ENCODE measurements around the gene METTL17. TPM values are rescaled to one million over a fixed set of nuclear protein-coding genes. Genes with fewer than 3 reads are reported as not detected.
A peak's percentile ranks its signal among the peaks of the same experiment; 100 is the strongest.

METTL17 gene
- total RNA-seq, 4 donors from 2014 or later = 73.0 to 152 (median 91.6) TPM

DNA sequence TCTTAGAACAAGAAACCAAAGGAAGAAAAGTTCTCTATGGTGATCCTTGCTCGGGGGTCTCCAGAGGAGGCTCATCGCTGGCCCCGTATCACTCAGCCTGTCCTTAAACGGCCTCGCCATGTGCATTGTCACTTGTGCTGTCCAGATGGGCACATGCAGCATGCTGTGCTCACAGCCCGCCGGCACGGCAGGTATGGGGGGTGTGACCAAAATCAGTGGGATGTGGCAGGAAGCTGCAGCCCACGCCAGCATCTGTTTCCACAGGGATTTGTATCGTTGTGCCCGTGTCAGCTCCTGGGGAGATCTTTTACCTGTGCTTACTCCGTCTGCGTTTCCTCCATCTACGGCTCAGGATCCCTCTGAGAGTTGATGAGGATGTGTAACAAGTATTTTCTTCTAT is 6.7 kb downstream of the METTL17 start:
- intact Hi-C loops (cut with DNase I; ENCODE audit: low total_unique reads) = no loop called here
- no peak for DNase-seq (ENCODE audit: low spot score in 2 of 2)

DNA sequence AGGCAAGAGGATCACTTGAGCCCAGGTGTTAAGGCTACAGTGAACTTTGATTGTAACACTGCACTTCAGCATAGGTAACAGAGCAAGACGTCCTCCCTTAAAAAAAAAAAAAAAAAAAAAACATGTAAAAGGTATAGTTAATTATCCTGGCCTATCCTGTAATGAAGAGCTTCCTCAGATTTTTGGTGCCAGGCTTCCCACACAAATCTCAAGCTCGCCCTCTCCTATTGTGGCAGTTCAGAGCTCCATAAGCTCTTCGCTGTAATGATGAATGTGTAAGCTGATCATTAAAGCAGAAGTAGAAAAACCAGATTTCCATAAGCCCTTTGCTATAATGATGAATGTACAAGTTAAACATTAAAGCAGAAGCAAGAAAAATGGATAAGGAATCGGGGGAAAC is 7.3 kb downstream of the METTL17 start:
- no peak overlapping the region for H3K4me3 ChIP-seq (ENCODE audit: low read depth, poor library complexity, severe bottlenecking)
- no peak for TF ChIP-seq POLR2A (IDR thresholded peaks at IDR 0.05)
- TF ChIP-seq, protein P1, sequence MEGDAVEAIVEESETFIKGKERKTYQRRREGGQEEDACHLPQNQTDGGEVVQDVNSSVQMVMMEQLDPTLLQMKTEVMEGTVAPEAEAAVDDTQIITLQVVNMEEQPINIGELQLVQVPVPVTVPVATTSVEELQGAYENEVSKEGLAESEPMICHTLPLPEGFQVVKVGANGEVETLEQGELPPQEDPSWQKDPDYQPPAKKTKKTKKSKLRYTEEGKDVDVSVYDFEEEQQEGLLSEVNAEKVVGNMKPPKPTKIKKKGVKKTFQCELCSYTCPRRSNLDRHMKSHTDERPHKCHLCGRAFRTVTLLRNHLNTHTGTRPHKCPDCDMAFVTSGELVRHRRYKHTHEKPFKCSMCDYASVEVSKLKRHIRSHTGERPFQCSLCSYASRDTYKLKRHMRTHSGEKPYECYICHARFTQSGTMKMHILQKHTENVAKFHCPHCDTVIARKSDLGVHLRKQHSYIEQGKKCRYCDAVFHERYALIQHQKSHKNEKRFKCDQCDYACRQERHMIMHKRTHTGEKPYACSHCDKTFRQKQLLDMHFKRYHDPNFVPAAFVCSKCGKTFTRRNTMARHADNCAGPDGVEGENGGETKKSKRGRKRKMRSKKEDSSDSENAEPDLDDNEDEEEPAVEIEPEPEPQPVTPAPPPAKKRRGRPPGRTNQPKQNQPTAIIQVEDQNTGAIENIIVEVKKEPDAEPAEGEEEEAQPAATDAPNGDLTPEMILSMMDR (IDR thresholded peaks at IDR 0.05) = no peak
- 63 to 65% methylated on average over 4 of the region's 4 CpGs for WGBS, 2 donors
- intact Hi-C loops (cut with DNase I; ENCODE audit: low total_unique reads) = no loop called here
- DNase-seq (ENCODE audit: low spot score in 2 of 2) = no peak

More for the DNA sequence above, 6.7 kb downstream of the METTL17 start:
- H3K4me3 ChIP-seq (ENCODE audit: low read depth, poor library complexity, severe bottlenecking) = no peak overlapping the region
- 88 to 89% methylated on average over 14 of the region's 14 CpGs for WGBS, 2 donors
- TF ChIP-seq, protein P1 (IDR thresholded peaks at IDR 0.05) = no peak
- TF ChIP-seq POLR2A (IDR thresholded peaks at IDR 0.05) = no peak

DNA sequence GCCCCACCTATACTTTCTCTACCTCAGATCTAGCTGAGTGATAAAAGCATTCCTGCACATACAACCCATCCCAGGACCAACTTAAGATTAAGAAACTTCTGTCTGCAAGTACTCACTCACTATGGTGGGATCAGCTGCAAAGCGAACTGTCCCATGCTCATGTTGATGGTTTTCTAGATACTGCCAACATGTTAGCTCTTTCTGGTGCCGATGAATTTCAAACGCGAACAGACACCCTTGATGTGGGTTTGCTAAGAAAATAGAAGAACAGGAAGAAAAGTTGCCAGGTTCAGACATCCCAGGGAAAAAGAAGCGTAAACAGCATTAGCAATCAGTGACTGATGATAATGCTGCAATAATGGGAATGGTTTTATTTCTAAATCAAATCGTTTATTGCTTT is 7.8 kb downstream of the METTL17 start:
- H3K4me3 ChIP-seq (ENCODE audit: low read depth, poor library complexity, severe bottlenecking) = no peak overlapping the region
- DNase-seq (ENCODE audit: low spot score in 2 of 2) = no peak
- TF ChIP-seq, protein P1 (IDR thresholded peaks at IDR 0.05) = no peak
- no peak for TF ChIP-seq POLR2A (IDR thresholded peaks at IDR 0.05)
- 64 to 73% methylated on average over 6 of the region's 6 CpGs for WGBS, 2 donors
- intact Hi-C loops (cut with DNase I; ENCODE audit: low total_unique reads) = no loop called here

DNA sequence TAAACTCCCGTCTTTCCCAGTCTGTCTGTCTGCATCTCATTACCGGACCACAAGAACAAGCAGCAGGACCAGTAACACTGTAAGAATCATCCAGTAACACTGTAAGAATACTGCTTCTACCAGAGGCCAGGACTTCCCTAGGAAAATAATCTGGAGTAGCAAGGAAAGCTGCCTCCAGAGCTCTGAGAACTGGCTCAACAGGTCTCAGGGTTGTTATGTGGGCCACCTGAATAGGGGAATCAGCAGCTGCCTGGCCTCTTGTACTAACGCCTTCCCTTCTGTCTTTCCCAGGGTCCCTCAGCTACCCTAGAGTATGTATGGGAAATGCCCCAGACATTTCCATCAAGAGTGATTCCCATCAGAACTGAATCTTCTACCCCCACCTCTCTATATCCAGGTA is 8.4 kb downstream of the METTL17 start:
- WGBS, 2 donors = 32 to 40% methylated on average over 3 of the region's 3 CpGs
- H3K4me3 ChIP-seq (ENCODE audit: low read depth, poor library complexity, severe bottlenecking) = no peak overlapping the region
- DNase-seq (ENCODE audit: low spot score in 2 of 2) = no peak
- intact Hi-C loops (cut with DNase I; ENCODE audit: low total_unique reads) = no loop called here
- TF ChIP-seq, protein P1 (IDR thresholded peaks at IDR 0.05) = no peak
- no peak for TF ChIP-seq POLR2A (IDR thresholded peaks at IDR 0.05)

DNA sequence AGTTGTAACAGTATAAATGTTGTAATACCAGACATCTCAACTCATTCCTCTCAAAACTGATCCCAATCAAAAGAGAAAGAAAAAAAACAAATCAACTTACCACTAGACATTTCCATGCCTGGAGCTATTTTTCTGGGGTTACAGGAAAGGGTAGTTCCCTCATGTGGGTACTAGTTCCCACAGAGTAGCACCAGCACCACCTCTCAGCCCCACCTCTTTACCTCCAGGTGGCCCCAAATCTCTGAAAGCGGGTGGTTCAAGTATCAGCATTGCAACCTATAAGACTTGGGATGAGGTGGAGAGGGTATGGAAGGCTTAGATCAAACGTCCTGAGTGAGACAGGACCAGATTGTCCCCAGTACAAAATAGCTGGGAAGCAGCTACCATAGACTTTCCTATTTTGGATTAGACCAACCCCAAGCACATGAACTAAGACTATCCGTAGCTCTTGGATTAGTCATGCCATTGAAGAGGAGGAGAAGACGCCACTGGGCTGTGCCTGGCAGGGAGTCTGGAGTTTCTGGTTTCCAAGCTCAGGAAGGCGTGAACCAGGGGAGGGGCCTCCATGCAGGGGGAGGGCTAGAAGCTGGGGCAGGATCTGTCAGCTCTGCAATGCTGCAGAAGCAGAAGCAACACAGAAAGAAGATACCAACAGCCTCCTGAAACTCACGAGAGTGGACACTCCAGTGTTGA is 9.0 kb downstream of the METTL17 start, which contains the start of gene SLC39A2:
Gene SLC39A2 (plus strand): TSS at position 620 of the 693 bp plus-strand sequence. CDS start 154 bp downstream, outside the sequence.
- peak; percentile 86 to 91 for DNase-seq (ENCODE audit: low spot score in 2 of 2)
- no peak within 1 kb of the TSS for H3K4me3 ChIP-seq (ENCODE audit: low read depth, poor library complexity, severe bottlenecking)
- TF ChIP-seq, protein P1 (IDR thresholded peaks at IDR 0.05) = no peak
- TF ChIP-seq POLR2A (IDR thresholded peaks at IDR 0.05) = no peak
- intact Hi-C loops (cut with DNase I; ENCODE audit: low total_unique reads) = no loop called here
- 21 to 32% methylated on average over 6 of the region's 6 CpGs for WGBS, 2 donors

DNA sequence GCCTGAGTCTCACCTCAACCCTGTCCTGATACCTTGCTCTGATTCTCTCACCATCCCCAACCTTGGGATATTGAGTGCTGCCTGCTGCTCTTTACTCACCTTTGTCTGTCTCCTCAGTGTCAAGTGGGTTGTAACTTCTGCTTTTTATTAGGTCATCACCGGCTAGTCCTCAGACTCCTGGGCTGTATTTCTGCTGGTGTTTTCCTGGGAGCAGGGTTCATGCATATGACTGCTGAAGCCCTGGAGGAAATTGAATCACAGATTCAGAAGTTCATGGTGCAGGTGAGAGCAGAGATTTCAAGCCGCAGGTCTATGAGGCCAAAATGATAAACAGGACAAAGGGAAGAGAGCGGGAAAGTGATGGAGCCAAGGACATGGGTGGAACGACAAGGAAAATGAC is 9.8 kb downstream of the METTL17 start:
- DNase-seq (ENCODE audit: low spot score in 2 of 2) = no peak
- intact Hi-C loops (cut with DNase I; ENCODE audit: low total_unique reads) = no loop called here
- no peak overlapping the region for H3K4me3 ChIP-seq (ENCODE audit: low read depth, poor library complexity, severe bottlenecking)
- WGBS, 2 donors = 48 to 64% methylated on average over 4 of the region's 4 CpGs
- no peak for TF ChIP-seq POLR2A (IDR thresholded peaks at IDR 0.05)
- TF ChIP-seq, protein P1 (IDR thresholded peaks at IDR 0.05) = no peak
